ENCODE results near the gene MPZL2. TPM values are rescaled to one million over a fixed set of nuclear protein-coding genes. Genes with fewer than 3 reads are reported as not detected.

Gene MPZL2
- total and polyA plus RNA-seq, 2 experiments from 2014 or later = 2.6 to 4.2 TPM

DNA sequence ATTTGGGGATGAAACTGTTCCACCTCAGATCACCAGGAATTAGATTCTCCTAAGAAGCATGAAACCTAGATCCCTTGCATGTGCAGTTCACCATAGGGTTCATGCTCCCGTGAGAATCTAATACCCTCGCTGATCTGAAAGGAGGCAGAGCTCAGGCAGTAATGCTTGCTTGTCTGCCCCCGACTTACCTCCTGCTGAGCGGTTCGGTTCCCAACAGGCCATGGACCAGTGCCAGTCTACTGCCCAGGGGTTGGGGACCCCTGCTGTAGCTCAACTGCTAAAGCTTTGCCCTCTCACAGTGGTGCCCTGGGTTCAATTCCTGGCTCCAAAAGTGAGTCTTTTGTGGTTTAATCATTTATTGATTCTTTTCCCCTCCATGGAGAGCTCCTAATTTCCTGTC is 42.7 kb downstream of the MPZL2 start (continued):
- TF ChIP-seq, protein P1, sequence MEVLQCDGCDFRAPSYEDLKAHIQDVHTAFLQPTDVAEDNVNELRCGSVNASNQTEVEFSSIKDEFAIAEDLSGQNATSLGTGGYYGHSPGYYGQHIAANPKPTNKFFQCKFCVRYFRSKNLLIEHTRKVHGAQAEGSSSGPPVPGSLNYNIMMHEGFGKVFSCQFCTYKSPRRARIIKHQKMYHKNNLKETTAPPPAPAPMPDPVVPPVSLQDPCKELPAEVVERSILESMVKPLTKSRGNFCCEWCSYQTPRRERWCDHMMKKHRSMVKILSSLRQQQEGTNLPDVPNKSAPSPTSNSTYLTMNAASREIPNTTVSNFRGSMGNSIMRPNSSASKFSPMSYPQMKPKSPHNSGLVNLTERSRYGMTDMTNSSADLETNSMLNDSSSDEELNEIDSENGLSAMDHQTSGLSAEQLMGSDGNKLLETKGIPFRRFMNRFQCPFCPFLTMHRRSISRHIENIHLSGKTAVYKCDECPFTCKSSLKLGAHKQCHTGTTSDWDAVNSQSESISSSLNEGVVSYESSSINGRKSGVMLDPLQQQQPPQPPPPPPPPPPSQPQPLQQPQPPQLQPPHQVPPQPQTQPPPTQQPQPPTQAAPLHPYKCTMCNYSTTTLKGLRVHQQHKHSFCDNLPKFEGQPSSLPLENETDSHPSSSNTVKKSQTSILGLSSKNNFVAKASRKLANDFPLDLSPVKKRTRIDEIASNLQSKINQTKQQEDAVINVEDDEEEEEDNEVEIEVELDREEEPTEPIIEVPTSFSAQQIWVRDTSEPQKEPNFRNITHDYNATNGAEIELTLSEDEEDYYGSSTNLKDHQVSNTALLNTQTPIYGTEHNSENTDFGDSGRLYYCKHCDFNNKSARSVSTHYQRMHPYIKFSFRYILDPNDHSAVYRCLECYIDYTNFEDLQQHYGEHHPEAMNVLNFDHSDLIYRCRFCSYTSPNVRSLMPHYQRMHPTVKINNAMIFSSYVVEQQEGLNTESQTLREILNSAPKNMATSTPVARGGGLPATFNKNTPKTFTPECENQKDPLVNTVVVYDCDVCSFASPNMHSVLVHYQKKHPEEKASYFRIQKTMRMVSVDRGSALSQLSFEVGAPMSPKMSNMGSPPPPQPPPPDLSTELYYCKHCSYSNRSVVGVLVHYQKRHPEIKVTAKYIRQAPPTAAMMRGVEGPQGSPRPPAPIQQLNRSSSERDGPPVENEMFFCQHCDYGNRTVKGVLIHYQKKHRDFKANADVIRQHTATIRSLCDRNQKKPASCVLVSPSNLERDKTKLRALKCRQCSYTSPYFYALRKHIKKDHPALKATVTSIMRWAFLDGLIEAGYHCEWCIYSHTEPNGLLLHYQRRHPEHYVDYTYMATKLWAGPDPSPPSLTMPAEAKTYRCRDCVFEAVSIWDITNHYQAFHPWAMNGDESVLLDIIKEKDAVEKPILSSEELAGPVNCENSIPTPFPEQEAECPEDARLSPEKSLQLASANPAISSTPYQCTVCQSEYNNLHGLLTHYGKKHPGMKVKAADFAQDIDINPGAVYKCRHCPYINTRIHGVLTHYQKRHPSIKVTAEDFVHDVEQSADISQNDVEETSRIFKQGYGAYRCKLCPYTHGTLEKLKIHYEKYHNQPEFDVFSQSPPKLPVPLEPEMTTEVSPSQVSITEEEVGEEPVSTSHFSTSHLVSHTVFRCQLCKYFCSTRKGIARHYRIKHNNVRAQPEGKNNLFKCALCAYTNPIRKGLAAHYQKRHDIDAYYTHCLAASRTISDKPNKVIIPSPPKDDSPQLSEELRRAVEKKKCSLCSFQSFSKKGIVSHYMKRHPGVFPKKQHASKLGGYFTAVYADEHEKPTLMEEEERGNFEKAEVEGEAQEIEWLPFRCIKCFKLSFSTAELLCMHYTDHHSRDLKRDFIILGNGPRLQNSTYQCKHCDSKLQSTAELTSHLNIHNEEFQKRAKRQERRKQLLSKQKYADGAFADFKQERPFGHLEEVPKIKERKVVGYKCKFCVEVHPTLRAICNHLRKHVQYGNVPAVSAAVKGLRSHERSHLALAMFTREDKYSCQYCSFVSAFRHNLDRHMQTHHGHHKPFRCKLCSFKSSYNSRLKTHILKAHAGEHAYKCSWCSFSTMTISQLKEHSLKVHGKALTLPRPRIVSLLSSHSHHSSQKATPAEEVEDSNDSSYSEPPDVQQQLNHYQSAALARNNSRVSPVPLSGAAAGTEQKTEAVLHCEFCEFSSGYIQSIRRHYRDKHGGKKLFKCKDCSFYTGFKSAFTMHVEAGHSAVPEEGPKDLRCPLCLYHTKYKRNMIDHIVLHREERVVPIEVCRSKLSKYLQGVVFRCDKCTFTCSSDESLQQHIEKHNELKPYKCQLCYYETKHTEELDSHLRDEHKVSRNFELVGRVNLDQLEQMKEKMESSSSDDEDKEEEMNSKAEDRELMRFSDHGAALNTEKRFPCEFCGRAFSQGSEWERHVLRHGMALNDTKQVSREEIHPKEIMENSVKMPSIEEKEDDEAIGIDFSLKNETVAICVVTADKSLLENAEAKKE (CRISPR knock-in tag; IDR thresholded peaks at IDR 0.05) = no peak

DNA sequence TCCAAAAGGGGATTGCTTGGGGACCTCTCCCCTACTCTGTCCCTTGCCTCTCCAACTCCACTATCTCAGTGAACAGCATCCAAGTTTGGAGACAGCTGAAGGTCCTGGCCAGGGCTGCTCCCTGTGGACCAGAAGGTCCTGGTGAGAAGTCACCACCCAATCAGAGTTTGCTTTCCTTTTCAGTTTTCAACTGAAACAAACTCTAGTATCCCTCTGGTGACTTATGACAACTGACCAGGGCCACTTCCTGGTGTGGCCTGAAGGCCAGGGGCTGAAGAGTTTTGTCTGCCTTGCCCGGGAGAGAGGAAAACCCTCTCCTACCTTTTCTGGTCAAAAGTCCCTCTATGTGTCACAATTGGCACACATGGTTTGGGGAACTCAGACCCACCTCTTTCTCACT is 44.4 kb downstream of the MPZL2 start:
- peaks cover 4% of the 10 kb centered on the region; the same call in 1 of the 2 replicates for H3K4me1 ChIP-seq (ENCODE audit: insufficient read depth)
- H3K4me3 Mint-ChIP-seq = no peak overlapping the region
- H3K4me3 ChIP-seq = no peak overlapping the region
- H3K27ac ChIP-seq (ENCODE audit: low read depth) = no peak overlapping the region
- H3F3A ChIP-seq (replicated peaks; ENCODE audit: low read depth) = no peaks in the 10 kb centered on the region
- no peaks in the 10 kb centered on the region for H3K27me3 Mint-ChIP-seq (ENCODE audit: insufficient read depth, low read depth, poor library complexity)
- H3K36me3 ChIP-seq (ENCODE audit: insufficient read depth) = no peaks in the 10 kb centered on the region
- no peak overlapping the region for H3K4me2 ChIP-seq
- H3K9me3 Mint-ChIP-seq = no peaks in the 10 kb centered on the region
- no peaks in the 10 kb centered on the region for H3K9me2 ChIP-seq (ENCODE audit: insufficient read depth)
- H4K20me1 ChIP-seq (replicated peaks; ENCODE audit: insufficient read depth) = no peaks in the 10 kb centered on the region
- no peak overlapping the region for H2AFZ ChIP-seq
- no peak overlapping the region for H3K27ac Mint-ChIP-seq
- DNase-seq (ENCODE audit: low spot score) (no peak), ATAC-seq (no peak)
- H3K27me3 ChIP-seq (ENCODE audit: insufficient read depth) = no peaks in the 10 kb centered on the region
- no peaks in the 10 kb centered on the region for H3K79me2 ChIP-seq (replicated peaks; ENCODE audit: insufficient read depth)
- peaks cover 3% of the 10 kb centered on the region; the same call in 2 of the 3 replicates for H3K4me1 Mint-ChIP-seq
- no peaks in the 10 kb centered on the region for H3K36me3 Mint-ChIP-seq (ENCODE audit: low read depth)
- TF ChIP-seq EZH2 (IDR thresholded peaks at IDR 0.05; ENCODE audit: low read depth, unreplicated experiment) (no peak), STAT1 (IDR thresholded peaks at IDR 0.05; ENCODE audit: unreplicated experiment) (no peak), ZNF114 (CRISPR knock-in tag; IDR thresholded peaks at IDR 0.05) (no peak), JUNB (IDR thresholded peaks at IDR 0.05; ENCODE audit: unreplicated experiment) (no peak), EZH2phosphoT487 (IDR thresholded peaks at IDR 0.05; ENCODE audit: unreplicated experiment) (no peak), POLR2AphosphoS5 (IDR thresholded peaks at IDR 0.05; ENCODE audit: low read depth) (no peak), CREB1 (CRISPR knock-in tag; IDR thresholded peaks at IDR 0.05; ENCODE audit: low read depth) (no peak), NANOG (IDR thresholded peaks at IDR 0.05; ENCODE audit: borderline replicate concordance) (no peak)
- TF ChIP-seq, protein P2, sequence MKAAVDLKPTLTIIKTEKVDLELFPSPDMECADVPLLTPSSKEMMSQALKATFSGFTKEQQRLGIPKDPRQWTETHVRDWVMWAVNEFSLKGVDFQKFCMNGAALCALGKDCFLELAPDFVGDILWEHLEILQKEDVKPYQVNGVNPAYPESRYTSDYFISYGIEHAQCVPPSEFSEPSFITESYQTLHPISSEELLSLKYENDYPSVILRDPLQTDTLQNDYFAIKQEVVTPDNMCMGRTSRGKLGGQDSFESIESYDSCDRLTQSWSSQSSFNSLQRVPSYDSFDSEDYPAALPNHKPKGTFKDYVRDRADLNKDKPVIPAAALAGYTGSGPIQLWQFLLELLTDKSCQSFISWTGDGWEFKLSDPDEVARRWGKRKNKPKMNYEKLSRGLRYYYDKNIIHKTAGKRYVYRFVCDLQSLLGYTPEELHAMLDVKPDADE (IDR thresholded peaks at IDR 0.05) = no peak
- TF ChIP-seq, protein P3, sequence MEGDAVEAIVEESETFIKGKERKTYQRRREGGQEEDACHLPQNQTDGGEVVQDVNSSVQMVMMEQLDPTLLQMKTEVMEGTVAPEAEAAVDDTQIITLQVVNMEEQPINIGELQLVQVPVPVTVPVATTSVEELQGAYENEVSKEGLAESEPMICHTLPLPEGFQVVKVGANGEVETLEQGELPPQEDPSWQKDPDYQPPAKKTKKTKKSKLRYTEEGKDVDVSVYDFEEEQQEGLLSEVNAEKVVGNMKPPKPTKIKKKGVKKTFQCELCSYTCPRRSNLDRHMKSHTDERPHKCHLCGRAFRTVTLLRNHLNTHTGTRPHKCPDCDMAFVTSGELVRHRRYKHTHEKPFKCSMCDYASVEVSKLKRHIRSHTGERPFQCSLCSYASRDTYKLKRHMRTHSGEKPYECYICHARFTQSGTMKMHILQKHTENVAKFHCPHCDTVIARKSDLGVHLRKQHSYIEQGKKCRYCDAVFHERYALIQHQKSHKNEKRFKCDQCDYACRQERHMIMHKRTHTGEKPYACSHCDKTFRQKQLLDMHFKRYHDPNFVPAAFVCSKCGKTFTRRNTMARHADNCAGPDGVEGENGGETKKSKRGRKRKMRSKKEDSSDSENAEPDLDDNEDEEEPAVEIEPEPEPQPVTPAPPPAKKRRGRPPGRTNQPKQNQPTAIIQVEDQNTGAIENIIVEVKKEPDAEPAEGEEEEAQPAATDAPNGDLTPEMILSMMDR (conservative IDR thresholded peaks at IDR 0.05; ENCODE audit: low read depth in 2 of 2) = no peak
